ENCODE results near the gene PMVK.

Gene PMVK

GRCh38 chr1:154973344-154974101 is 37.0 kb upstream of the PMVK start:
- TF ChIP-seq POLR2AphosphoS5 (IDR thresholded peaks at IDR 0.05; ENCODE audit: low read depth, low read length) (peak; percentile 74; the same call in 1 of the 2 replicates), TAF1 (IDR thresholded peaks at IDR 0.05; ENCODE audit: borderline replicate concordance, insufficient read depth, low read length) (peak; percentile 59; the same call in 1 of the 2 replicates), REST (IDR thresholded peaks at IDR 0.05; ENCODE audit: insufficient read depth in 1 of 2, low read depth in 2 of 2, low read length in 2 of 2) (0 out of 4 replicates have a peak, but pooled peaks of 1 of the 2 experiments have one; percentile 5), FOXP2 (optimal IDR thresholded peaks at IDR 0.05; ENCODE audit: borderline replicate concordance, extremely low read depth, extremely low read length, insufficient read depth) (no peak), SIN3A (IDR thresholded peaks at IDR 0.05; ENCODE audit: borderline replicate concordance, insufficient read depth, low read length) (peak; percentile 84; the same call in 1 of the 2 replicates)

GRCh38 chr1:154972517-154973343 is 36.2 kb upstream of the PMVK start:
- TF ChIP-seq POLR2AphosphoS5 (IDR thresholded peaks at IDR 0.05; ENCODE audit: low read depth, low read length): no peak
- TF ChIP-seq TAF1 (IDR thresholded peaks at IDR 0.05; ENCODE audit: borderline replicate concordance, insufficient read depth, low read length): 0 out of 2 replicates have a peak, but pooled peaks have one; percentile 20

GRCh38 chr1:154972213-154972516 is 35.6 kb upstream of the PMVK start:
- no peak for TF ChIP-seq FOXP2 (optimal IDR thresholded peaks at IDR 0.05; ENCODE audit: borderline replicate concordance, extremely low read depth, extremely low read length, insufficient read depth)
- no peak for TF ChIP-seq TAF1 (IDR thresholded peaks at IDR 0.05; ENCODE audit: borderline replicate concordance, insufficient read depth, low read length)
- no peak for TF ChIP-seq REST (IDR thresholded peaks at IDR 0.05; ENCODE audit: insufficient read depth in 1 of 2, low read depth in 2 of 2, low read length in 2 of 2)
- no peak for TF ChIP-seq SIN3A (IDR thresholded peaks at IDR 0.05; ENCODE audit: borderline replicate concordance, insufficient read depth, low read length)
- TF ChIP-seq POLR2AphosphoS5 (IDR thresholded peaks at IDR 0.05; ENCODE audit: low read depth, low read length): no peak

GRCh38 chr1:154971341-154971998 is 35.0 kb upstream of the PMVK start:
- TF ChIP-seq TAF1 (IDR thresholded peaks at IDR 0.05; ENCODE audit: borderline replicate concordance, insufficient read depth, low read length): no peak

- TF ChIP-seq POLR2AphosphoS5 (IDR thresholded peaks at IDR 0.05; ENCODE audit: low read depth, low read length) (peak; percentile 90), REST (IDR thresholded peaks at IDR 0.05; ENCODE audit: insufficient read depth in 1 of 2, low read depth in 2 of 2, low read length in 2 of 2) (no peak; a peak in 2 of 4 replicates), SIN3A (IDR thresholded peaks at IDR 0.05; ENCODE audit: borderline replicate concordance, insufficient read depth, low read length) (peak; percentile 44; the same call in 1 of the 2 replicates), FOXP2 (optimal IDR thresholded peaks at IDR 0.05; ENCODE audit: borderline replicate concordance, extremely low read depth, extremely low read length, insufficient read depth) (no peak), TAF1 (IDR thresholded peaks at IDR 0.05; ENCODE audit: borderline replicate concordance, insufficient read depth, low read length) (peak; percentile 94)
Measured at GRCh38 chr1:154970631-154971340, 34.3 kb upstream of the PMVK start, which contains the start of gene SHC1. TSS of gene SHC1 (minus strand) at chr1:154970747. CDS start at chr1:154970526, 221 bp downstream.

Data from PFSK-1 (cell line).